PFSK-1 (cell line): ENCODE data around the gene ANKRD34C.

ENCODE experiments used
- FOXP2 ChIP-seq: optimal IDR thresholded peaks from 2 replicates; pipeline ENCODE3; 2011; ENCODE audit warnings: borderline replicate concordance, control low read depth, inconsistent platforms; ENCODE audit not compliant: insufficient read depth; ENCODE audit errors: extremely low read length, extremely low read depth
- POLR2AphosphoS5 ChIP-seq: IDR thresholded peaks from 2 replicates; pipeline ENCODE4 v1.6.1; 2012; ENCODE audit warnings: low read depth, mild to moderate bottlenecking, control low read depth, low read length, moderate library complexity
- REST ChIP-seq, 2 experiments: IDR thresholded peaks; 2 replicates each; pipeline versions ENCODE4 v1.6.1 to v1.8.0; 2011 to 2012; ENCODE audit warnings: low read depth in 2 of 2, low read length in 2 of 2, control low read depth in 1 of 2, inconsistent platforms in 1 of 2, mild to moderate bottlenecking in 1 of 2, moderate library complexity in 1 of 2; ENCODE audit not compliant: insufficient read depth in 1 of 2
- TAF1 ChIP-seq: IDR thresholded peaks from 2 replicates; pipeline ENCODE4 v1.6.1; 2012; ENCODE audit warnings: low read length, control low read depth, borderline replicate concordance; ENCODE audit not compliant: insufficient read depth

- no peak for TF ChIP-seq POLR2AphosphoS5
- TF ChIP-seq REST (IDR thresholded peaks at IDR 0.05; ENCODE audit: insufficient read depth in 1 of 2, low read depth in 2 of 2, low read length in 2 of 2): no peak
- TF ChIP-seq FOXP2: no peak
- no peak for TF ChIP-seq TAF1
Observed at GRCh38 chr15:79299126-79299840, 16.8 kb downstream of the ANKRD34C start.
